HG03521 (cell line): ENCODE measurements around the gene NPY4R.
"Not testable (repeated sequence)": the region's sequence is repeated elsewhere in the genome, so short reads cannot be mapped to it uniquely, and the experiment has no call there.

ENCODE experiments used
- ATAC-seq: cut with Tn5 transposase; IDR thresholded peaks from one replicate; pipeline ENCODE4 v1.9.1; 2021; ENCODE audit warnings: mild to moderate bottlenecking, moderate library complexity; ENCODE audit not compliant: unreplicated experiment

The NPY4R gene

GRCh38 chr10:46465765-46466164, at the start of gene NPY4R:
NPY4R (minus strand) TSS chr10:46465958; CDS start chr10:46462635, 3,323 bp downstream.
- ATAC-seq = not testable (repeated sequence)

GRCh38 chr10:46515366-46515765, 49.6 kb upstream of the NPY4R start:
- no peak for ATAC-seq

GRCh38 chr10:46514899-46515298, 49.1 kb upstream of the NPY4R start:
- no peak for ATAC-seq

GRCh38 chr10:46514431-46514861, 48.7 kb upstream of the NPY4R start:
- no peak for ATAC-seq

- not testable (repeated sequence) for ATAC-seq
Measured at GRCh38 chr10:46513333-46513732, 47.6 kb upstream of the NPY4R start.

GRCh38 chr10:46512725-46513124, 47.0 kb upstream of the NPY4R start:
- not testable (repeated sequence) for ATAC-seq

- ATAC-seq = not testable (repeated sequence)
Measured at GRCh38 chr10:46512002-46512401, 46.2 kb upstream of the NPY4R start.

- not testable (repeated sequence) for ATAC-seq
Measured at GRCh38 chr10:46499990-46500389, 34.2 kb upstream of the NPY4R start.

GRCh38 chr10:46498985-46499703, 33.4 kb upstream of the NPY4R start:
- not testable (repeated sequence) for ATAC-seq

GRCh38 chr10:46497878-46498277, 32.1 kb upstream of the NPY4R start:
- ATAC-seq = not testable (repeated sequence)

- not testable (repeated sequence) for ATAC-seq
Measured at GRCh38 chr10:46497401-46497800, 31.6 kb upstream of the NPY4R start.

GRCh38 chr10:46491364-46492114, 25.8 kb upstream of the NPY4R start:
- ATAC-seq = not testable (repeated sequence)

- ATAC-seq = not testable (repeated sequence)
Measured at GRCh38 chr10:46490285-46490684, 24.5 kb upstream of the NPY4R start.

GRCh38 chr10:46486459-46486858, 20.7 kb upstream of the NPY4R start:
- not testable (repeated sequence) for ATAC-seq

- ATAC-seq = not testable (repeated sequence)
Measured at GRCh38 chr10:46474746-46475320, 9.1 kb upstream of the NPY4R start.

- ATAC-seq = not testable (repeated sequence)
Measured at GRCh38 chr10:46473758-46474157, 8.0 kb upstream of the NPY4R start.

GRCh38 chr10:46470134-46470533, 4.4 kb upstream of the NPY4R start:
- not testable (repeated sequence) for ATAC-seq

GRCh38 chr10:46468119-46468809, 2.5 kb upstream of the NPY4R start:
- not testable (repeated sequence) for ATAC-seq

GRCh38 chr10:46463608-46464007, 2.1 kb downstream of the NPY4R start:
- not testable (repeated sequence) for ATAC-seq

- not testable (repeated sequence) for ATAC-seq
Measured at GRCh38 chr10:46462276-46462675, 3.5 kb downstream of the NPY4R start.

- not testable (repeated sequence) for ATAC-seq
Measured at GRCh38 chr10:46459579-46459978, 6.2 kb downstream of the NPY4R start.
